Mesendoderm (in vitro differentiated cells): Measurements from ENCODE around the gene VPS50.
A peak's percentile ranks its signal among the peaks of the same experiment; 100 is the strongest.

Experiments used
- DNase-seq: peaks from one replicate; pipeline ENCODE4 v3.0.0; 2013
- H2AK5ac ChIP-seq: 2 replicates; pipeline ENCODE4 v1.6.1; 2013; ENCODE audit warnings: low read length, inconsistent platforms
- H2BK120ac ChIP-seq: 2 replicates; pipeline ENCODE4 v1.6.1; 2013; ENCODE audit warnings: low read depth, mild to moderate bottlenecking, low read length, moderate library complexity, mixed read lengths
- H2BK15ac ChIP-seq: replicated peaks from 2 replicates; pipeline ENCODE4 v1.6.1; 2013; ENCODE audit warnings: low read depth, mild to moderate bottlenecking, moderate library complexity
- H2BK5ac ChIP-seq: 2 replicates; pipeline ENCODE4 v1.6.1; 2013; ENCODE audit warnings: low read length, inconsistent platforms
- H3K18ac ChIP-seq: 2 replicates; pipeline ENCODE4 v1.6.1; 2013; ENCODE audit warnings: mild to moderate bottlenecking, low read length, mixed read lengths
- H3K23ac ChIP-seq: one replicate; pipeline ENCODE4 v1.6.1; 2013; ENCODE audit warnings: low read length
- H3K27ac ChIP-seq: 2 replicates; pipeline ENCODE4 v1.5.1; 2013; ENCODE audit warnings: low read depth, mild to moderate bottlenecking, inconsistent platforms, low read length, moderate library complexity
- H3K27me3 ChIP-seq: 2 replicates; pipeline ENCODE4 v1.6.1; 2013; ENCODE audit warnings: low read length, control low read depth, mild to moderate bottlenecking, inconsistent platforms; ENCODE audit not compliant: insufficient read depth, poor library complexity
- H3K36me3 ChIP-seq: 2 replicates; pipeline ENCODE4 v1.6.1; 2013; ENCODE audit warnings: low read length, inconsistent platforms; ENCODE audit not compliant: control insufficient read depth, insufficient read depth
- H3K4ac ChIP-seq: one replicate; pipeline ENCODE4 v1.6.1; 2013; ENCODE audit warnings: low read depth, mild to moderate bottlenecking, low read length, moderate library complexity
- H3K4me1 ChIP-seq: 2 replicates; pipeline ENCODE4 v1.6.1; 2013; ENCODE audit warnings: low read depth, low read length, inconsistent platforms; ENCODE audit not compliant: control insufficient read depth
- H3K4me2 ChIP-seq: 2 replicates; pipeline ENCODE4 v1.6.1; 2013; ENCODE audit warnings: low read length
- H3K4me3 ChIP-seq: 2 replicates; pipeline ENCODE4 v1.5.1; 2013; ENCODE audit warnings: mild to moderate bottlenecking, low read length
- H3K56ac ChIP-seq: one replicate; pipeline ENCODE4 v1.6.1; 2013; ENCODE audit warnings: low read length
- H3K79me1 ChIP-seq: 2 replicates; pipeline ENCODE4 v1.6.1; 2013; ENCODE audit warnings: low read length, inconsistent platforms
- H3K79me2 ChIP-seq: 2 replicates; pipeline ENCODE4 v1.6.1; 2013; ENCODE audit warnings: mild to moderate bottlenecking, low read length; ENCODE audit not compliant: control insufficient read depth, insufficient read depth
- H3K9ac ChIP-seq: 2 replicates; pipeline ENCODE4 v1.6.1; 2013; ENCODE audit warnings: low read length, inconsistent platforms
- H4K5ac ChIP-seq: one replicate; pipeline ENCODE4 v1.6.1; 2013; ENCODE audit warnings: low read length
- H4K8ac ChIP-seq: one replicate; pipeline ENCODE4 v1.6.1; 2013; ENCODE audit warnings: low read depth, mild to moderate bottlenecking, control low read depth, low read length, moderate library complexity
- WGBS: extraction: QIAGEN DNeasy Blood & Tissue Kit; methylation state at CpG from one replicate; pipeline ENCODE4 v1.1.7; 2013; ENCODE audit warnings: low lambda C conversion rate, missing lambda C conversion rate; ENCODE audit not compliant: insufficient coverage; ENCODE audit errors: extremely low coverage; 5-methylcytosine and 5-hydroxymethylcytosine counted together

Gene VPS50

GRCh38 chr7:93249491-93250148, 17.5 kb downstream of the VPS50 start:
- H2BK15ac ChIP-seq = no peak overlapping the region
- no peaks in the 10 kb centered on the region for H3K79me1 ChIP-seq
- H3K4me3 ChIP-seq = no peak overlapping the region
- no peaks in the 10 kb centered on the region for H3K27me3 ChIP-seq
- no peaks in the 10 kb centered on the region for H3K36me3 ChIP-seq
- H3K4me2 ChIP-seq = no peak overlapping the region
- no peak overlapping the region for H2BK120ac ChIP-seq
- no peak overlapping the region for H3K23ac ChIP-seq
- no peaks in the 10 kb centered on the region for H3K4me1 ChIP-seq
- WGBS = no CpG with 5 or more reads among the region's 5 CpGs
- H2BK5ac ChIP-seq = no peak overlapping the region
- no peak overlapping the region for H3K4ac ChIP-seq
- no peak overlapping the region for H3K27ac ChIP-seq
- no peak overlapping the region for H4K5ac ChIP-seq
- H4K8ac ChIP-seq = no peak overlapping the region
- no peak overlapping the region for H3K18ac ChIP-seq
- no peaks in the 10 kb centered on the region for H3K79me2 ChIP-seq
- H2AK5ac ChIP-seq = no peak overlapping the region
- no peak overlapping the region for H3K56ac ChIP-seq
- no peak overlapping the region for H3K9ac ChIP-seq
- DNase-seq = peak; percentile 70

GRCh38 chr7:93258661-93259060, 26.5 kb downstream of the VPS50 start:
- Histone ChIP-seq H3K56ac (no peak overlapping the region), H3K18ac (no peak overlapping the region), H3K79me2 (no peaks in the 10 kb centered on the region), H3K36me3 (no peaks in the 10 kb centered on the region), H4K5ac (no peak overlapping the region), H2AK5ac (no peak overlapping the region), H3K4me3 (no peak overlapping the region), H3K27me3 (no peaks in the 10 kb centered on the region), H3K4me1 (no peaks in the 10 kb centered on the region), H2BK120ac (no peak overlapping the region), H3K79me1 (no peaks in the 10 kb centered on the region), H2BK15ac (no peak overlapping the region), H4K8ac (no peak overlapping the region), H3K4ac (no peak overlapping the region), H3K27ac (no peak overlapping the region), H3K23ac (no peak overlapping the region), H3K4me2 (no peak overlapping the region), H2BK5ac (no peak overlapping the region), H3K9ac (no peak overlapping the region)
- DNase-seq = no peak

- Histone ChIP-seq H3K36me3 (no peaks in the 10 kb centered on the region), H3K4me3 (no peak overlapping the region), H2AK5ac (no peak overlapping the region), H3K4ac (no peak overlapping the region), H3K79me1 (no peaks in the 10 kb centered on the region), H2BK5ac (no peak overlapping the region), H3K9ac (no peak overlapping the region), H3K27me3 (no peaks in the 10 kb centered on the region), H4K8ac (no peak overlapping the region), H3K79me2 (no peaks in the 10 kb centered on the region), H3K56ac (no peak overlapping the region), H4K5ac (no peak overlapping the region), H3K23ac (no peak overlapping the region), H2BK120ac (no peak overlapping the region), H3K18ac (no peak overlapping the region), H3K27ac (no peak overlapping the region), H2BK15ac (no peak overlapping the region), H3K4me2 (no peak overlapping the region), H3K4me1 (no peaks in the 10 kb centered on the region)
- WGBS = no CpG with 5 or more reads among the region's 1 CpG
- no peak for DNase-seq
These were observed 30.4 kb downstream of the VPS50 start for GRCh38 chr7:93262535-93262934.

GRCh38 chr7:93265220-93265619, 33.1 kb downstream of the VPS50 start:
- no peak overlapping the region for H2BK15ac ChIP-seq
- H3K27me3 ChIP-seq = no peaks in the 10 kb centered on the region
- no peak overlapping the region for H3K18ac ChIP-seq
- no peak for DNase-seq
- no peak overlapping the region for H4K8ac ChIP-seq
- no peaks in the 10 kb centered on the region for H3K36me3 ChIP-seq
- H3K79me1 ChIP-seq = no peaks in the 10 kb centered on the region
- H3K4me3 ChIP-seq = no peak overlapping the region
- no peaks in the 10 kb centered on the region for H3K4me1 ChIP-seq
- H3K27ac ChIP-seq = no peak overlapping the region
- no peaks in the 10 kb centered on the region for H3K79me2 ChIP-seq
- H3K23ac ChIP-seq = no peak overlapping the region
- H3K4ac ChIP-seq = no peak overlapping the region
- no CpG with 5 or more reads among the region's 4 CpGs for WGBS
- H2AK5ac ChIP-seq = no peak overlapping the region
- no peak overlapping the region for H4K5ac ChIP-seq
- H3K56ac ChIP-seq = no peak overlapping the region
- H2BK5ac ChIP-seq = no peak overlapping the region
- no peak overlapping the region for H3K9ac ChIP-seq
- no peak overlapping the region for H3K4me2 ChIP-seq
- no peak overlapping the region for H2BK120ac ChIP-seq

GRCh38 chr7:93279541-93279940, 47.4 kb downstream of the VPS50 start:
- WGBS = no CpG with 5 or more reads among the region's 1 CpG
- no peak overlapping the region for H4K5ac ChIP-seq

GRCh38 chr7:93284908-93285307, 52.7 kb downstream of the VPS50 start:
- no peak overlapping the region for H3K4me2 ChIP-seq
- no peak overlapping the region for H2AK5ac ChIP-seq
- no peak overlapping the region for H4K5ac ChIP-seq
- no peaks in the 10 kb centered on the region for H3K79me2 ChIP-seq
- H3K9ac ChIP-seq = no peak overlapping the region
- no peak overlapping the region for H3K23ac ChIP-seq
- no peaks in the 10 kb centered on the region for H3K27me3 ChIP-seq
- no peaks in the 10 kb centered on the region for H3K79me1 ChIP-seq
- no peaks in the 10 kb centered on the region for H3K36me3 ChIP-seq
- H2BK120ac ChIP-seq = no peak overlapping the region
- H3K4me1 ChIP-seq = no peaks in the 10 kb centered on the region
- no peak overlapping the region for H3K4ac ChIP-seq
- H4K8ac ChIP-seq = no peak overlapping the region
- H2BK15ac ChIP-seq = no peak overlapping the region
- no peak overlapping the region for H3K18ac ChIP-seq
- no CpG with 5 or more reads among the region's 1 CpG for WGBS
- no peak overlapping the region for H3K4me3 ChIP-seq
- H3K56ac ChIP-seq = no peak overlapping the region
- H3K27ac ChIP-seq = no peak overlapping the region
- H2BK5ac ChIP-seq = no peak overlapping the region
- peak; percentile 56 for DNase-seq

More at GRCh38 chr7:93279541-93279940, 47.4 kb downstream of the VPS50 start:
- Histone ChIP-seq H3K27ac (no peak overlapping the region), H3K18ac (no peak overlapping the region), H4K8ac (no peak overlapping the region), H3K27me3 (no peaks in the 10 kb centered on the region), H3K4me1 (no peaks in the 10 kb centered on the region), H3K36me3 (no peaks in the 10 kb centered on the region), H2BK5ac (no peak overlapping the region), H3K9ac (no peak overlapping the region), H3K79me2 (no peaks in the 10 kb centered on the region), H3K4me3 (no peak overlapping the region), H2AK5ac (no peak overlapping the region), H3K4me2 (no peak overlapping the region), H3K23ac (no peak overlapping the region), H3K79me1 (no peaks in the 10 kb centered on the region), H2BK120ac (no peak overlapping the region), H3K4ac (no peak overlapping the region), H2BK15ac (no peak overlapping the region), H3K56ac (no peak overlapping the region)
- DNase-seq = no peak
